ENCODE data around the gene ARHGAP33.

Gene ARHGAP33

GRCh38 chr19:35775298-35776101, at the start of gene ARHGAP33:
Gene ARHGAP33 (plus strand): TSS chr19:35775564. CDS start chr19:35775659, 95 bp downstream.
- peak; percentile 99 for DNase-seq (ENCODE audit: low spot score)

- no peak for DNase-seq (ENCODE audit: low spot score)
Measured at GRCh38 chr19:35727053-35727955, 48.1 kb upstream of the ARHGAP33 start.

- no peak for DNase-seq (ENCODE audit: low spot score)
Measured at GRCh38 chr19:35727956-35728706, 47.2 kb upstream of the ARHGAP33 start.

- DNase-seq (ENCODE audit: low spot score): no peak
Measured at GRCh38 chr19:35729021-35729420, 46.3 kb upstream of the ARHGAP33 start.

- no peak for DNase-seq (ENCODE audit: low spot score)
Measured at GRCh38 chr19:35729763-35730162, 45.6 kb upstream of the ARHGAP33 start.

- DNase-seq (ENCODE audit: low spot score): no peak
Measured at GRCh38 chr19:35730326-35730725, 45.0 kb upstream of the ARHGAP33 start.

- DNase-seq (ENCODE audit: low spot score): no peak
Measured at GRCh38 chr19:35731353-35731752, 44.0 kb upstream of the ARHGAP33 start.

- DNase-seq (ENCODE audit: low spot score): no peak
Measured at GRCh38 chr19:35731779-35732405, 43.5 kb upstream of the ARHGAP33 start.

GRCh38 chr19:35732540-35733179, 42.7 kb upstream of the ARHGAP33 start:
- no peak for DNase-seq (ENCODE audit: low spot score)

GRCh38 chr19:35733180-35734125, 41.9 kb upstream of the ARHGAP33 start:
- DNase-seq (ENCODE audit: low spot score): no peak

GRCh38 chr19:35734273-35734672, 41.1 kb upstream of the ARHGAP33 start:
- DNase-seq (ENCODE audit: low spot score): no peak

GRCh38 chr19:35734889-35735288, 40.5 kb upstream of the ARHGAP33 start:
- DNase-seq (ENCODE audit: low spot score): no peak

- DNase-seq (ENCODE audit: low spot score): no peak
Measured at GRCh38 chr19:35736913-35737886, 38.2 kb upstream of the ARHGAP33 start.

GRCh38 chr19:35738021-35738886, 37.1 kb upstream of the ARHGAP33 start:
- DNase-seq (ENCODE audit: low spot score): no peak

- DNase-seq (ENCODE audit: low spot score): no peak
Measured at GRCh38 chr19:35738887-35739229, 36.5 kb upstream of the ARHGAP33 start.

- DNase-seq (ENCODE audit: low spot score): no peak
Measured at GRCh38 chr19:35739275-35740107, 35.9 kb upstream of the ARHGAP33 start.

GRCh38 chr19:35740108-35740422, 35.3 kb upstream of the ARHGAP33 start:
- DNase-seq (ENCODE audit: low spot score): no peak
